Upper lobe of left lung (tissue), 6 donors: ENCODE measurements around the gene UGGT2. TPM values are rescaled to one million over a fixed set of nuclear protein-coding genes. Genes with fewer than 3 reads are reported as not detected.

Experiments used
- ATAC-seq, 2 donors: fragments of 200-7000 bp; cut with Tn5 transposase; one replicate each; pipeline ENCODE4 v1.9.1; 2022; ENCODE audit warnings: mild to moderate bottlenecking in 2 of 2, moderate library complexity in 2 of 2; ENCODE audit not compliant: low FRiP score in 2 of 2
- DNase-seq, 2 donors: peaks; one replicate each; pipeline ENCODE4 v3.0.0-alpha.2; 2019 to 2020
- H3K27ac ChIP-seq, 4 donors: fragments of 200-600 bp; sonication (generic); one replicate each; pipeline ENCODE4 v1.5.1; 2016 to 2019
- H3K27me3 ChIP-seq, 4 donors: fragments of 200-600 bp; sonication (generic); one replicate each; pipeline ENCODE4 v1.5.1; 2017 to 2019
- H3K36me3 ChIP-seq, 4 donors: fragments of 200-600 bp; sonication (generic); one replicate each; pipeline ENCODE4 v1.5.1; 2016 to 2019
- H3K4me1 ChIP-seq, 4 donors: fragments of 200-600 bp; sonication (generic); one replicate each; pipeline ENCODE4 v1.5.1; 2018 to 2019
- H3K4me3 ChIP-seq, 4 donors: fragments of 200-600 bp; sonication (generic); one replicate each; pipeline ENCODE4 v1.5.1; 2017 to 2019; ENCODE audit warnings: mild to moderate bottlenecking in 2 of 4, moderate library complexity in 1 of 4
- H3K9me3 ChIP-seq, 4 donors: fragments of 200-600 bp; sonication (generic); one replicate each; pipeline ENCODE4 v1.5.1; 2018 to 2019
- CTCF ChIP-seq, 6 experiments: fragments of 450-650 bp in 4 of 6; fragments of 200-600 bp in 2 of 6; sonication (generic) in 2 of 6; IDR thresholded peaks; one replicate each; pipeline ENCODE4 v1.5.1; 2016 to 2019; ENCODE audit warnings: antibody characterized with exemption in 6 of 6
- EP300 ChIP-seq, 4 donors: sonication (generic); formaldehyde crosslinking; IDR thresholded peaks; one replicate each; pipeline ENCODE4 v1.5.1; 2017; ENCODE audit warnings: antibody characterized with exemption in 4 of 4, control low read depth in 2 of 4
- POLR2A ChIP-seq, 4 donors: fragments of 450-650 bp; IDR thresholded peaks; one replicate each; pipeline ENCODE4 v1.5.1; 2016 to 2017; ENCODE audit warnings: antibody characterized with exemption in 4 of 4, mild to moderate bottlenecking in 2 of 4
- POLR2AphosphoS5 ChIP-seq, 2 donors: sonication (generic); formaldehyde crosslinking; IDR thresholded peaks; one replicate each; pipeline ENCODE4 v1.5.1; 2017; ENCODE audit warnings: antibody characterized with exemption in 2 of 2
- WGBS, 2 donors: methylation state at CpG; one replicate each; pipeline ENCODE4 v1.1.5; 2017 to 2018; 5-methylcytosine and 5-hydroxymethylcytosine counted together
- total RNA-seq, 6 donors: library from RNA; depleted of rRNA in 4 of 6; stranded (reverse); fragments of >200 nt in 4 of 6; gene quantifications; one replicate each; pipeline versions ENCODE4 v1.1.0 to v1.2.1, GENCODE V29; 2016 to 2021
- donor health status: DM: no; HTN: no; CAD: no; lungs with moderate emphysema.
- donor health status: DM: no; HTN: yes; CAD: no; lungs with severe emphysema.

UGGT2 gene
- total RNA-seq, 6 donors from 2014 or later, result 13.0 to 44.8 (median 18.5) TPM

GRCh38 chr13:95800436-95800835 lies 252.8 kb downstream of the UGGT2 start:
- Histone ChIP-seq H3K27me3 (no peaks in the 10 kb centered on the region), H3K4me3 (no peak overlapping the region), H3K9me3 (no peaks in the 10 kb centered on the region), H3K36me3 (no peaks in the 10 kb centered on the region), H3K4me1 (no peaks in the 10 kb centered on the region), H3K27ac (no peak overlapping the region)
- WGBS, 2 donors, result 57 to 80% methylated on average over 1 of the region's 1 CpG
- TF ChIP-seq CTCF (IDR thresholded peaks at IDR 0.05) (no peak), POLR2AphosphoS5 (IDR thresholded peaks at IDR 0.05) (no peak), POLR2A (IDR thresholded peaks at IDR 0.05) (no peak), EP300 (IDR thresholded peaks at IDR 0.05) (no peak)
- ATAC-seq (no peak), DNase-seq (no peak)

- 88% methylated on average over 2 of the region's 2 CpGs for WGBS, 2 donors
- TF ChIP-seq POLR2A (IDR thresholded peaks at IDR 0.05) (no peak), EP300 (IDR thresholded peaks at IDR 0.05) (no peak), CTCF (IDR thresholded peaks at IDR 0.05) (no peak), POLR2AphosphoS5 (IDR thresholded peaks at IDR 0.05) (no peak)
- Histone ChIP-seq H3K4me1 (no peaks in the 10 kb centered on the region), H3K27me3 (no peaks in the 10 kb centered on the region), H3K36me3 (peaks cover 0 to 30% (median 5%) of the 10 kb centered on the region in 4 donors), H3K9me3 (no peaks in the 10 kb centered on the region), H3K27ac (no peak overlapping the region), H3K4me3 (no peak overlapping the region)
- ATAC-seq (no peak), DNase-seq (no peak)
Measured at GRCh38 chr13:95797016-95797415, 256.2 kb downstream of the UGGT2 start.

GRCh38 chr13:95793781-95794180 lies 259.4 kb downstream of the UGGT2 start:
- WGBS, 2 donors, result 87 to 97% methylated on average over 3 of the region's 3 CpGs
- DNase-seq, result no peak
- TF ChIP-seq POLR2AphosphoS5 (IDR thresholded peaks at IDR 0.05), result no peak
- no peak for TF ChIP-seq CTCF (IDR thresholded peaks at IDR 0.05)
- no peak for TF ChIP-seq POLR2A (IDR thresholded peaks at IDR 0.05)
- no peak for TF ChIP-seq EP300 (IDR thresholded peaks at IDR 0.05)
- Histone ChIP-seq H3K4me1 (no peaks in the 10 kb centered on the region), H3K9me3 (no peaks in the 10 kb centered on the region), H3K4me3 (no peak overlapping the region), H3K27me3 (no peaks in the 10 kb centered on the region), H3K36me3 (peaks cover 5 to 54% (median 21%) of the 10 kb centered on the region in 4 donors), H3K27ac (no peak overlapping the region)
- ATAC-seq, result no peak

- WGBS, 2 donors, result 80 to 90% methylated on average over 3 of the region's 3 CpGs
Measured at GRCh38 chr13:95793018-95793555, 260.1 kb downstream of the UGGT2 start.

More at GRCh38 chr13:95793018-95793555, 260.1 kb downstream of the UGGT2 start:
- no peaks in the 10 kb centered on the region for H3K9me3 ChIP-seq
- H3K27ac ChIP-seq, result no peak overlapping the region
- H3K27me3 ChIP-seq, result no peaks in the 10 kb centered on the region
- ATAC-seq (no peak), DNase-seq (no peak)
- peaks cover 0 to under 1% (median 0%) of the 10 kb centered on the region in 4 donors for H3K4me1 ChIP-seq
- H3K36me3 ChIP-seq, result peaks cover 5 to 60% (median 21%) of the 10 kb centered on the region in 4 donors
- H3K4me3 ChIP-seq, result no peak overlapping the region
- TF ChIP-seq POLR2AphosphoS5 (IDR thresholded peaks at IDR 0.05) (no peak), CTCF (IDR thresholded peaks at IDR 0.05) (no peak), POLR2A (IDR thresholded peaks at IDR 0.05) (no peak), EP300 (IDR thresholded peaks at IDR 0.05) (no peak)
